Gastroesophageal sphincter (tissue), 4 donors: ENCODE results near the gene WDR46. TPM values are rescaled to one million over a fixed set of nuclear protein-coding genes. Genes with fewer than 3 reads are reported as not detected.

Experiments used
- ATAC-seq: fragments of 150-250 bp; one replicate; pipeline ENCODE4 v1.9.1; 2016; ENCODE audit warnings: mild to moderate bottlenecking, moderate library complexity
- H3K27ac ChIP-seq, 4 donors: fragments of 200-600 bp; sonication (generic) in 3 of 4; 1 replicate in 3 of 4; 2 replicates in 1 of 4; pipeline ENCODE4 v1.5.1; 2016 to 2019
- H3K27me3 ChIP-seq: fragments of 200-600 bp; sonication (generic); one replicate; pipeline ENCODE4 v1.5.1; 2019
- H3K36me3 ChIP-seq, 2 donors: fragments of 200-600 bp; sonication (generic); one replicate each; pipeline ENCODE4 v1.5.1; 2019; ENCODE audit warnings: control low read depth in 1 of 2
- H3K4me1 ChIP-seq, 3 donors: fragments of 200-600 bp; sonication (generic); 1 replicate in 2 of 3; 2 replicates in 1 of 3; pipeline ENCODE4 v1.5.1; 2016 to 2019; ENCODE audit warnings: control low read depth in 2 of 3
- H3K4me3 ChIP-seq, 2 donors: fragments of 200-600 bp; sonication (generic); one replicate each; pipeline ENCODE4 v1.5.1; 2019; ENCODE audit warnings: mild to moderate bottlenecking in 1 of 2, moderate library complexity in 1 of 2
- H3K9me3 ChIP-seq, 3 donors: fragments of 200-600 bp; sonication (generic); one replicate each; pipeline ENCODE4 v1.5.1; 2017 to 2019; ENCODE audit warnings: control low read depth in 2 of 3
- EP300 ChIP-seq: sonication (generic); formaldehyde crosslinking; IDR thresholded peaks from one replicate; pipeline ENCODE4 v1.6.1; 2017; ENCODE audit warnings: antibody characterized with exemption, mild to moderate bottlenecking
- POLR2A ChIP-seq, 2 donors: fragments of 450-650 bp; IDR thresholded peaks; one replicate each; pipeline ENCODE4 v1.6.1; 2017; ENCODE audit warnings: antibody characterized with exemption in 2 of 2, mild to moderate bottlenecking in 2 of 2, moderate library complexity in 1 of 2
- POLR2AphosphoS5 ChIP-seq: sonication (generic); formaldehyde crosslinking; IDR thresholded peaks from one replicate; pipeline ENCODE4 v1.6.1; 2017; ENCODE audit warnings: antibody characterized with exemption
- WGBS, 2 donors: methylation state at CpG; one replicate each; pipeline ENCODE4 v1.1.5; 2018; ENCODE audit warnings: low coverage in 1 of 2; 5-methylcytosine and 5-hydroxymethylcytosine counted together
- total RNA-seq, 4 donors: library from RNA; depleted of rRNA; stranded (reverse); fragments of >200 nt; gene quantifications; one replicate each; pipeline ENCODE4 v1.1.0, GENCODE V29; 2016
- TF ChIP-seq, protein P1 (sequence below), 4 experiments: fragments of 200-600 bp in 2 of 4; fragments of 450-650 bp in 2 of 4; sonication (generic) in 1 of 4; IDR thresholded peaks; one replicate each; pipeline ENCODE4 v1.5.1; 2017 to 2019; ENCODE audit warnings: antibody characterized with exemption in 4 of 4, mild to moderate bottlenecking in 2 of 4, moderate library complexity in 2 of 4

The WDR46 gene
- total RNA-seq, 4 donors from 2014 or later, result 26.4 to 39.2 (median 35.6) TPM

DNA sequence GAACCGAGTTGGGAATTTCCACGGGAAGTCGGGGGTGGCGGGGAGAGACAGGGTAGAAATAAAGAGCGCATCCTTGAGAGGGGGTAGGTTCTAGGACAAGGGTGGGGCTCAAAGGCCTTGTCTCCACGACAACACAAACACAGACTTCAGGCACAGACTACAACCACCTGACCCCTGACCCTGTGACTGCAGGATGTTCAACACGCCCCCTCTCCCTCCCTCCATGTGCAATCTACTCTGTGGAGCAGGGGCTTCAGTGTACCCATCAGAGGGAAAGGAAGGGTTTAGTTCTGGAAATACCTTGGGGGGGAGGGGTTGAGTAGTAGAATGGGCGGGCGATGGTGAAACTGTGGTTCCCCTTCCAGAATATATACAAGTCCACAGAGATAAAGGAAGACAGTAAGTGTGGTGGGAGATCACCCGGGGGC lies 25.5 kb upstream of the WDR46 start:
- no peak for TF ChIP-seq POLR2A (IDR thresholded peaks at IDR 0.05)
- TF ChIP-seq, protein P1, sequence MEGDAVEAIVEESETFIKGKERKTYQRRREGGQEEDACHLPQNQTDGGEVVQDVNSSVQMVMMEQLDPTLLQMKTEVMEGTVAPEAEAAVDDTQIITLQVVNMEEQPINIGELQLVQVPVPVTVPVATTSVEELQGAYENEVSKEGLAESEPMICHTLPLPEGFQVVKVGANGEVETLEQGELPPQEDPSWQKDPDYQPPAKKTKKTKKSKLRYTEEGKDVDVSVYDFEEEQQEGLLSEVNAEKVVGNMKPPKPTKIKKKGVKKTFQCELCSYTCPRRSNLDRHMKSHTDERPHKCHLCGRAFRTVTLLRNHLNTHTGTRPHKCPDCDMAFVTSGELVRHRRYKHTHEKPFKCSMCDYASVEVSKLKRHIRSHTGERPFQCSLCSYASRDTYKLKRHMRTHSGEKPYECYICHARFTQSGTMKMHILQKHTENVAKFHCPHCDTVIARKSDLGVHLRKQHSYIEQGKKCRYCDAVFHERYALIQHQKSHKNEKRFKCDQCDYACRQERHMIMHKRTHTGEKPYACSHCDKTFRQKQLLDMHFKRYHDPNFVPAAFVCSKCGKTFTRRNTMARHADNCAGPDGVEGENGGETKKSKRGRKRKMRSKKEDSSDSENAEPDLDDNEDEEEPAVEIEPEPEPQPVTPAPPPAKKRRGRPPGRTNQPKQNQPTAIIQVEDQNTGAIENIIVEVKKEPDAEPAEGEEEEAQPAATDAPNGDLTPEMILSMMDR (IDR thresholded peaks at IDR 0.05), result no peak
- no peak for TF ChIP-seq POLR2AphosphoS5
- TF ChIP-seq EP300, result no peak
- H3K27me3 ChIP-seq, result no peaks in the 10 kb centered on the region
- H3K4me3 ChIP-seq, result peak overlapping the region; percentile 70 to 89
- peak overlapping the region; percentile 81 to 98 (median 94) for H3K27ac ChIP-seq
- 3% methylated on average over 7 to 9 of the region's 10 CpGs for WGBS, 2 donors
- ATAC-seq, result peak; percentile 35
- H3K36me3 ChIP-seq, result peaks cover 0 to 41% of the 10 kb centered on the region in 2 donors
- H3K9me3 ChIP-seq, result no peaks in the 10 kb centered on the region
- H3K4me1 ChIP-seq, result peaks cover 0 to 75% (median 13%) of the 10 kb centered on the region in 3 donors

DNA sequence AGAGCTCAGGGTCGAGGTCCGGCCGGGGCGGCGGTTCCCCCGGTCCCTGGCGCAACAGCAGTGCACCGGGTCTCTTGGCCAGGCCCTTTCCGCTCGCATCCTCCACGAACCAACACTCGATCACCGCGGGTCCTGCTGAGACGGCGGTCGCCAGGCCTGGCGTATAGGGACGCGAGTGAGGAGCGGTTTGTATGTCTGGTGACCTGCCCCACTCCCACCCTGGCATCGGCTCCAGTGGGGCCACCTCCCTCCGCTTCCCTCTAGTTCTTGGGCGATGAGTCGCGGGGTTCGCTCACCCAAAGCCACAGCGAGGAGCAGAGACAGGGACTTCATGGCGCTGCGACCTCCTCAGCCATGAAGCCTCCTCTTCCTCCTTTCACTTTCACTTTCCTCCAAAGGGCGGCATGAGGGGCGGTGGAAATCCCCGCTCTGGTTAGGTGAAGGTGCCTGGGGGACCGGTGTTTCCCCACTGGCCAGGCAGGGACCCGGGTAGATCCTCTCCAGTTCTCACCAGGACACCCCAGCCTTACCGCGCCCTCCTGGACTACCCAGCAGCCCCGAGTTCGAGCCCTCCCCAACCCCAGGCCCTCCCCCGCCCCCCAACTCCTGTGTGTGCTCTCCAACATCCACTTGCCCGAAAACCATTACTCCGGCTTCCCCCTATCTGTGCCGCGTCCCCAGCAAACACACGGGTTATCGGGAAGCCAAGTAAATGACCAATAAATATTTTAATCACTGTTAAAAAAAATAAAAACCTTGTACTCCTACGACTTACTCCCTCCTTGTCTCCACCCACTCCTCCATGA lies 24.9 kb upstream of the WDR46 start, which contains the start of gene TAPBP:
Gene TAPBP (minus strand): TSS at position 370 of the 806 bp plus-strand sequence. CDS start 37 bp downstream, at position 333.
- peaks cover 0 to 35% of the 10 kb centered on the region in 2 donors for H3K36me3 ChIP-seq
- 0% methylated on average over 10 to 13 of the region's 47 CpGs for WGBS, 2 donors
- TF ChIP-seq POLR2A (IDR thresholded peaks at IDR 0.05), result peak; percentile 24 to 45
- no peak for TF ChIP-seq EP300
- peak; percentile 59 for TF ChIP-seq POLR2AphosphoS5
- H3K27me3 ChIP-seq, result no peaks in the 10 kb centered on the region
- peak within 1 kb of the TSS; percentile 81 to 98 (median 94) for H3K27ac ChIP-seq
- peak within 1 kb of the TSS; percentile 70 to 89 for H3K4me3 ChIP-seq
- H3K9me3 ChIP-seq, result no peaks in the 10 kb centered on the region
- H3K4me1 ChIP-seq, result peaks cover 0 to 69% (median 13%) of the 10 kb centered on the region in 3 donors
- peak; percentile 6 for ATAC-seq

- H3K27me3 ChIP-seq, result no peaks in the 10 kb centered on the region
- no peak for ATAC-seq
- TF ChIP-seq POLR2AphosphoS5 (no peak), EP300 (no peak), POLR2A (IDR thresholded peaks at IDR 0.05) (no peak)
- TF ChIP-seq, protein P1 (IDR thresholded peaks at IDR 0.05), result no peak
- peak overlapping the region; percentile 81 to 98 (median 94) for H3K27ac ChIP-seq
- WGBS, 2 donors, result 0% methylated on average over 1 to 14 of the region's 33 CpGs
- H3K36me3 ChIP-seq, result peaks cover 0 to 36% of the 10 kb centered on the region in 2 donors
- no peaks in the 10 kb centered on the region for H3K9me3 ChIP-seq
- peak overlapping the region; percentile 70 to 89 for H3K4me3 ChIP-seq
- peaks cover 0 to 69% (median 13%) of the 10 kb centered on the region in 3 donors for H3K4me1 ChIP-seq
Observed at GRCh38 chr6:33313105-33313708, 24.2 kb upstream of the WDR46 start.

- Histone ChIP-seq H3K4me3 (peak overlapping the region; percentile 70 to 89), H3K27ac (peak overlapping the region; percentile 81 to 98 (median 94)), H3K27me3 (no peaks in the 10 kb centered on the region), H3K4me1 (peaks cover 0 to 69% (median 13%) of the 10 kb centered on the region in 3 donors), H3K36me3 (peaks cover 0 to 40% of the 10 kb centered on the region in 2 donors), H3K9me3 (no peaks in the 10 kb centered on the region)
- 1 to 3% methylated on average over 5 to 16 of the region's 29 CpGs for WGBS, 2 donors
- ATAC-seq, result peak; percentile 15
- TF ChIP-seq EP300 (no peak), POLR2A (IDR thresholded peaks at IDR 0.05) (no peak), POLR2AphosphoS5 (no peak)
- TF ChIP-seq, protein P1 (IDR thresholded peaks at IDR 0.05), result no peak
Observed at GRCh38 chr6:33312361-33313104, 23.5 kb upstream of the WDR46 start.

GRCh38 chr6:33306356-33306755 lies 17.3 kb upstream of the WDR46 start:
- no peak for ATAC-seq
- 57 to 83% methylated on average over 2 to 4 of the region's 4 CpGs for WGBS, 2 donors
- Histone ChIP-seq H3K4me3 (no peak overlapping the region), H3K36me3 (peaks cover 0 to 83% of the 10 kb centered on the region in 2 donors), H3K4me1 (peaks cover 0 to 43% (median 0%) of the 10 kb centered on the region in 3 donors), H3K27me3 (no peaks in the 10 kb centered on the region), H3K27ac (no peak overlapping the region), H3K9me3 (no peaks in the 10 kb centered on the region)
- no peak for TF ChIP-seq POLR2AphosphoS5
- TF ChIP-seq, protein P1 (IDR thresholded peaks at IDR 0.05), result no peak
- no peak for TF ChIP-seq POLR2A (IDR thresholded peaks at IDR 0.05)
- no peak for TF ChIP-seq EP300
